ENCODE measurements around the gene BCCIP.

Gene BCCIP

DNA sequence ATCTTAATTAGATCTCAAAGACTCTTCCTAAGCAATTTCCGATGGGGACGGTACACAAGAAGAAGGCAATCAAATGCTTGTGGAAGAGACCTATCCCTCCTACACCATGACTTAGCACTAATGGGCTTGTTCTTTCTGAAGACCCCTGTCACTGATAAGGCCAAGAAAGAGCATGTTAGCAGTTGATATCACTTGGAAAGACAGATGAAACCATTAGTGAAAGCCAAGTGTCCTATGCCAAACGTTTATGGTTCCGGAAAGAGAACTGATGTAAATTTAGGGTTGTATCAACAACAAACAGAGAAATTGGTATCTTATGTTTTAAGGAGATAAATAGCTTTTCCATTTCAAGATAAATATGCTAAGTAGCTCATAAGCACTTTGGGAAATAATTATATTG, 6.8 kb upstream of the BCCIP start:
- H3K9me3 ChIP-seq (ENCODE audit: control insufficient read depth in 5 of 5, low read length in 5 of 5), result no peaks in the 10 kb centered on the region
- no peak overlapping the region for H3K27ac ChIP-seq (ENCODE audit: low read depth, low read length)

DNA sequence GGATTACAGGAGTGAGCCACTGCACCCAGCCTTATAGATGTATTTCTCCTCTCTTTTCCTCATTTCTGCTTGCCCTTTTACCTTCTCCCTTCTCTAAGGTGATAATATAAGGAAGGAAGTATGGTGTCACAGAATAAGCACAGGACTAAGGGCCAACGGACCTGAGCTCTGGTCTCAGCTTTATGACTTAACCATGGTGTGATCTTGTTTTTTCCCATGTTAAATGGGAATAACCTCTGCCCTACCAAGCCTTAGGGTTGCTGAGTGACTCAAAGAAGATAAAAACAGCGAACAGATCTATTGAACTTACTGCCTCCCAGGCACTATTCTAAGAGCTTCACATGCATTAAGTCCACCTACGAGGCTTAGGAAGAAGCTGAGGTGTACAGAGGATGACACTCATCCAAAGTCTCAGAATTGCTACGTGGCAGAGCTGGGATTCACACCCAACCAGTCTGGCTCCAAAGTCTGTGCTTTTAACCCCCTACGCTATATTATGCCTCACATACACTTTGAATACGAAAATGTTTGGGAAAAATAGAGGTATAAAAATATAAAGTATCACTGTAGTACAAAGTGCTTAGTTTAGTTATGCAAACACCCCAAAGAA, 5.9 kb upstream of the BCCIP start:
- H3K27ac ChIP-seq (ENCODE audit: low read depth, low read length), result no peak overlapping the region
- no peak overlapping the region for H3K4me3 ChIP-seq (ENCODE audit: low read depth in 1 of 5, low read length in 5 of 5)
- H3K36me3 ChIP-seq (ENCODE audit: control insufficient read depth in 5 of 5, insufficient read depth in 5 of 5, low read length in 5 of 5), result peaks cover 9 to 34% (median 29%) of the 10 kb centered on the region in 5 donors
- no peaks in the 10 kb centered on the region for H3K27me3 ChIP-seq (ENCODE audit: control insufficient read depth in 5 of 5, insufficient read depth in 4 of 5, low read length in 5 of 5)
- H3K4me1 ChIP-seq (ENCODE audit: control insufficient read depth in 5 of 5, insufficient read depth in 5 of 5, low read length in 5 of 5), result peaks cover 0 to 10% (median 8%) of the 10 kb centered on the region in 5 donors
- H3K9ac ChIP-seq (ENCODE audit: low read length in 5 of 5), result peak overlapping the region in 1 of 5 donors; percentile 1
- H3K9me3 ChIP-seq (ENCODE audit: control insufficient read depth in 5 of 5, low read length in 5 of 5), result no peaks in the 10 kb centered on the region

More for the DNA sequence above, 6.8 kb upstream of the BCCIP start:
- Histone ChIP-seq H3K4me1 (ENCODE audit: control insufficient read depth in 5 of 5, insufficient read depth in 5 of 5, low read length in 5 of 5) (peaks cover 0 to 7% (median under 1%) of the 10 kb centered on the region in 5 donors), H3K9ac (ENCODE audit: low read length in 5 of 5) (no peak overlapping the region), H3K36me3 (ENCODE audit: control insufficient read depth in 5 of 5, insufficient read depth in 5 of 5, low read length in 5 of 5) (peaks cover 9 to 34% (median 29%) of the 10 kb centered on the region in 5 donors), H3K27me3 (ENCODE audit: control insufficient read depth in 5 of 5, insufficient read depth in 4 of 5, low read length in 5 of 5) (no peaks in the 10 kb centered on the region), H3K4me3 (ENCODE audit: low read depth in 1 of 5, low read length in 5 of 5) (no peak overlapping the region)

DNA sequence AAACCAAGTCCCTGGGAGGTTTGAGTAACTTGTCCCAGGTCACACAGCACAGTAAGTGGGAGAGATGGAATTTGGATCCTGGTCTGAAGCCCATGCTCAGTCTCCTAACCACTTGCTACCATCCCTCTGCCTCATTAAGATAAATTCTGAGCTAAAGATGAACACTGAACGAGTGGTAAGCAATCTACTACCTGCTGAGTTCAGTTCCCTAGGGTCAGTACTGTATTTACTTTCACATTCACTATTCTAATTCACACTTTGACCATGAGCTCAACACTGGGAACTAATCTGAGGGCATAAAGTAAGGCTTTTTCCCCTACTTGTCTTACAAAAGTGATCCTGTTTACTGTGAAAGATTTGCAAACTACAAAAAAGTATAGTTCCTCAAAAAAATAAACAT, 2.6 kb upstream of the BCCIP start:
- H3K9me3 ChIP-seq (ENCODE audit: control insufficient read depth in 5 of 5, low read length in 5 of 5), result no peaks in the 10 kb centered on the region
- H3K27me3 ChIP-seq (ENCODE audit: control insufficient read depth in 5 of 5, insufficient read depth in 4 of 5, low read length in 5 of 5), result no peaks in the 10 kb centered on the region
- peaks cover 5 to 34% (median 29%) of the 10 kb centered on the region in 5 donors for H3K4me1 ChIP-seq (ENCODE audit: control insufficient read depth in 5 of 5, insufficient read depth in 5 of 5, low read length in 5 of 5)
- H3K9ac ChIP-seq (ENCODE audit: low read length in 5 of 5), result no peak overlapping the region
- no peak overlapping the region for H3K27ac ChIP-seq (ENCODE audit: low read depth, low read length)
- no peak overlapping the region for H3K4me3 ChIP-seq (ENCODE audit: low read depth in 1 of 5, low read length in 5 of 5)
- peaks cover 0 to 6% (median 4%) of the 10 kb centered on the region in 5 donors for H3K36me3 ChIP-seq (ENCODE audit: control insufficient read depth in 5 of 5, insufficient read depth in 5 of 5, low read length in 5 of 5)

DNA sequence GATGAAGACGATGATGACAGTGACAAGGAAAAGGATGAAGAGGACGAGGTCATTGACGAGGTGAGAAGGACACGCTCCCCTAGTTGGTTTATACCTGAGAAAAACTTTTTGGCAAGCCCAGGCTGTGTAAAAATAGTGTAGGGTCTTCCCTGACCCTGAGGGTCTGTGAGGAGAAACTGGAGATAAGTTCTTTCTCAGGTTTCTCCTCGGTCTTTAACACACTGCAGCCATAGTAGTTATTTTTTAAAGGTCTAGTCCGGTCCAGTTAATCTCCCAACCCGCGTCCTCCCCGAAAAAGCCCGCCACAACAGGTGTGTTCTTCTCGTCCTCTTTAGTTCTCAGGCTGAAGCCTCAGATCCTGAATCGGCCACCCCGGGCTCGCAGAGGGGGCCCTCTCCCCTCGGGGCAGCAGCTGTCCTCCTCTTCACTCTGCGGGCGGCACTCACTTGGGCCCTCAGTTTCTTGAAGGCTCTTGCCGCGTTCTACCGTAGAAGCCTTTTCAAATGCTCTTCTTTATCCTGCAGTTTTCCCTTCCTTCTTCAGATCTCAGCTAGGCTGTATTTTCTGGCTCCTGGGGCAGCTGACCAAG, 411 bp downstream of the BCCIP start:
- Histone ChIP-seq H3K9me3 (ENCODE audit: control insufficient read depth in 5 of 5, low read length in 5 of 5) (no peaks in the 10 kb centered on the region), H3K27me3 (ENCODE audit: control insufficient read depth in 5 of 5, insufficient read depth in 4 of 5, low read length in 5 of 5) (no peaks in the 10 kb centered on the region), H3K9ac (ENCODE audit: low read length in 5 of 5) (peak overlapping the region; percentile 80 to 99 (median 98)), H3K4me1 (ENCODE audit: control insufficient read depth in 5 of 5, insufficient read depth in 5 of 5, low read length in 5 of 5) (peaks cover 5 to 36% (median 29%) of the 10 kb centered on the region in 5 donors), H3K36me3 (ENCODE audit: control insufficient read depth in 5 of 5, insufficient read depth in 5 of 5, low read length in 5 of 5) (peaks cover 9 to 21% (median 14%) of the 10 kb centered on the region in 5 donors), H3K27ac (ENCODE audit: low read depth, low read length) (peak overlapping the region; percentile 83), H3K4me3 (ENCODE audit: low read depth in 1 of 5, low read length in 5 of 5) (peak overlapping the region; percentile 73 to 100 (median 95))

DNA sequence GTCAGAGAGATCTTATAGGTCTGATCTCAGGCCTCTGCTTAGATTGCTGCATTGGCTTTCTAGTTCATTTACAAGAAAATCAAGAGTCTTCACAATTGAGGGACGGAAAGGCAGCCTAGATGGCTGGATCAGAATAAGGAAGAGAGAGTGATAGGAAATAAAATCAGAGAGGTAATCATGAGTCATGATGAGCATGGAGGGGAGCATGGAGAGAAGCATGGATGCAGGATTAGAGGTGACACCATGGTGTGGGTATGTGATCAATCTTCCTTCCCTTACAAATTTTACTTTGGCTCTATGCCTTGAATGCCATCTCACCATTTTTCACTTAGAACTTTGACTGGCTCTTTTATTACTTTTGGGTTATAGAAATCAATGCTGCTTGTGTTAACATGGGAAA, 1.4 kb downstream of the BCCIP start:
- Histone ChIP-seq H3K27me3 (ENCODE audit: control insufficient read depth in 5 of 5, insufficient read depth in 4 of 5, low read length in 5 of 5) (no peaks in the 10 kb centered on the region), H3K27ac (ENCODE audit: low read depth, low read length) (no peak overlapping the region), H3K9ac (ENCODE audit: low read length in 5 of 5) (peak overlapping the region in 4 of 5 donors; percentile 80 to 99 (median 98)), H3K36me3 (ENCODE audit: control insufficient read depth in 5 of 5, insufficient read depth in 5 of 5, low read length in 5 of 5) (peaks cover 18 to 29% (median 24%) of the 10 kb centered on the region in 5 donors), H3K9me3 (ENCODE audit: control insufficient read depth in 5 of 5, low read length in 5 of 5) (no peaks in the 10 kb centered on the region), H3K4me3 (ENCODE audit: low read depth in 1 of 5, low read length in 5 of 5) (peak overlapping the region in 4 of 5 donors; percentile 19 to 100 (median 94)), H3K4me1 (ENCODE audit: control insufficient read depth in 5 of 5, insufficient read depth in 5 of 5, low read length in 5 of 5) (peaks cover 5 to 36% (median 29%) of the 10 kb centered on the region in 5 donors)

DNA sequence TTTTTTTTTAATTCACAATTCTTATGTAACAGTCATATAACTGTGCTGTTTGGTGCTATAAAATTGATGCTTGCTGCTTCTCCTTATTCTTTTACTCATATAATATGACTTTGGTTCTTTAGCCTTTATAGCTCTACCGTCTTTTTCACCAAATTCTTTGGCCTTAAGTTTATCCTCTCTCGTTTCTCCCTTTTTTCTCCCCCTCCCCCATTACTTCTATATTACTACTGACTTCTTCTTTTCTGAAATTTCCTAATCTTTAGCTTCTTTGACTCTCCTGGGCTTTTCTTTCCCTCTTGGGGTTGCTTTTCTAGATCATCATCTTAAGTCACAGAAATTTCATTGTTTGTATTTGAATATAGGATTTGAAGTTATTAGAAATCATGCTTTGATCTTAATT, 3.8 kb downstream of the BCCIP start:
- H3K27ac ChIP-seq (ENCODE audit: low read depth, low read length), result no peak overlapping the region
- no peak overlapping the region for H3K9ac ChIP-seq (ENCODE audit: low read length in 5 of 5)
- no peaks in the 10 kb centered on the region for H3K9me3 ChIP-seq (ENCODE audit: control insufficient read depth in 5 of 5, low read length in 5 of 5)
- no peaks in the 10 kb centered on the region for H3K27me3 ChIP-seq (ENCODE audit: control insufficient read depth in 5 of 5, insufficient read depth in 4 of 5, low read length in 5 of 5)
- H3K4me3 ChIP-seq (ENCODE audit: low read depth in 1 of 5, low read length in 5 of 5), result no peak overlapping the region
- peaks cover 42 to 49% (median 44%) of the 10 kb centered on the region in 5 donors for H3K36me3 ChIP-seq (ENCODE audit: control insufficient read depth in 5 of 5, insufficient read depth in 5 of 5, low read length in 5 of 5)
- peaks cover 5 to 30% (median 24%) of the 10 kb centered on the region in 5 donors for H3K4me1 ChIP-seq (ENCODE audit: control insufficient read depth in 5 of 5, insufficient read depth in 5 of 5, low read length in 5 of 5)

DNA sequence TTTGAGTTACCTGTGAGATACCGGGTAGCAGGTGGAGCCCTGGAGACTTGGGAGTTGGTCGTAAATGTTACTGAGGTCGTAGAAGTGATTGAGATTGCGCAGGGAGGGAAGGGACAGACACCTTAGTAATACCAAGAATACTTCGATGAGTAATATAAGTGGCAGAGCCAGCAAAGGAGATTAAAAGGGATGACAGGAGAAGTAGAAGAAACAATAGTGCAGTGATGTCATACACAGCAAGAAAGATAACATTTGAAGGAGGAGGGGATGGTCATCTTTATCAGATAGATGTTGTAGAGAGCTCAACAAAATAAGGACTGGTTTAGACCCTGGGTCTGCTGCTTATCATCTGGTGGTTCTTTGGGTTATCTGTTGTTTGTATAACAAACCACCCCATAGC, 5.0 kb downstream of the BCCIP start:
- no peaks in the 10 kb centered on the region for H3K27me3 ChIP-seq (ENCODE audit: control insufficient read depth in 5 of 5, insufficient read depth in 4 of 5, low read length in 5 of 5)
- H3K4me3 ChIP-seq (ENCODE audit: low read depth in 1 of 5, low read length in 5 of 5), result no peak overlapping the region
- no peak overlapping the region for H3K27ac ChIP-seq (ENCODE audit: low read depth, low read length)
- peaks cover 48 to 61% (median 54%) of the 10 kb centered on the region in 5 donors for H3K36me3 ChIP-seq (ENCODE audit: control insufficient read depth in 5 of 5, insufficient read depth in 5 of 5, low read length in 5 of 5)
- peaks cover 5 to 24% (median 19%) of the 10 kb centered on the region in 5 donors for H3K4me1 ChIP-seq (ENCODE audit: control insufficient read depth in 5 of 5, insufficient read depth in 5 of 5, low read length in 5 of 5)
- H3K9ac ChIP-seq (ENCODE audit: low read length in 5 of 5), result peak overlapping the region in 2 of 5 donors; percentile 4 to 17
- H3K9me3 ChIP-seq (ENCODE audit: control insufficient read depth in 5 of 5, low read length in 5 of 5), result no peaks in the 10 kb centered on the region

DNA sequence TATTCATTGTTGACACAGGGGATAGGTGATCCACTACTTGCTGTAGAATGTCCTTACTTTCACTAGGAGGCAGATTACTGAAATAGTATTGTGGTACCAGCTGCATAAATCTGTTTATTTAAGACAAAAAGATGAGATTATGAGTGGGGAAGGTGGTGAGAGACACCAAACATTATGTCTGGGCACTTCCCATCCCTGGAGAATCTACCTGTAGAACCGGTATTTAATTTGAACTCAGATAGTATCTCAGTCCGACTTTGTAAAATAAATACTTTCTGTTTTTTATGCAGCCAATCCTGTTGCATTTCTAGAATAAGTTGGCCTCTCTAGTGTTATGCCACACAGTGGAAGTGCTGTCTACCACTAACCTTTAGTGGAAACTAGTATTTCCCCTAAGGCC, 13.4 kb downstream of the BCCIP start:
- H3K27me3 ChIP-seq (ENCODE audit: control insufficient read depth in 5 of 5, insufficient read depth in 4 of 5, low read length in 5 of 5), result no peaks in the 10 kb centered on the region
- H3K27ac ChIP-seq (ENCODE audit: low read depth, low read length), result no peak overlapping the region
- no peaks in the 10 kb centered on the region for H3K4me1 ChIP-seq (ENCODE audit: control insufficient read depth in 5 of 5, insufficient read depth in 5 of 5, low read length in 5 of 5)
- no peak overlapping the region for H3K9ac ChIP-seq (ENCODE audit: low read length in 5 of 5)
- no peak overlapping the region for H3K4me3 ChIP-seq (ENCODE audit: low read depth in 1 of 5, low read length in 5 of 5)
- no peaks in the 10 kb centered on the region for H3K9me3 ChIP-seq (ENCODE audit: control insufficient read depth in 5 of 5, low read length in 5 of 5)
- peaks cover 43 to 91% (median 88%) of the 10 kb centered on the region in 5 donors for H3K36me3 ChIP-seq (ENCODE audit: control insufficient read depth in 5 of 5, insufficient read depth in 5 of 5, low read length in 5 of 5)

DNA sequence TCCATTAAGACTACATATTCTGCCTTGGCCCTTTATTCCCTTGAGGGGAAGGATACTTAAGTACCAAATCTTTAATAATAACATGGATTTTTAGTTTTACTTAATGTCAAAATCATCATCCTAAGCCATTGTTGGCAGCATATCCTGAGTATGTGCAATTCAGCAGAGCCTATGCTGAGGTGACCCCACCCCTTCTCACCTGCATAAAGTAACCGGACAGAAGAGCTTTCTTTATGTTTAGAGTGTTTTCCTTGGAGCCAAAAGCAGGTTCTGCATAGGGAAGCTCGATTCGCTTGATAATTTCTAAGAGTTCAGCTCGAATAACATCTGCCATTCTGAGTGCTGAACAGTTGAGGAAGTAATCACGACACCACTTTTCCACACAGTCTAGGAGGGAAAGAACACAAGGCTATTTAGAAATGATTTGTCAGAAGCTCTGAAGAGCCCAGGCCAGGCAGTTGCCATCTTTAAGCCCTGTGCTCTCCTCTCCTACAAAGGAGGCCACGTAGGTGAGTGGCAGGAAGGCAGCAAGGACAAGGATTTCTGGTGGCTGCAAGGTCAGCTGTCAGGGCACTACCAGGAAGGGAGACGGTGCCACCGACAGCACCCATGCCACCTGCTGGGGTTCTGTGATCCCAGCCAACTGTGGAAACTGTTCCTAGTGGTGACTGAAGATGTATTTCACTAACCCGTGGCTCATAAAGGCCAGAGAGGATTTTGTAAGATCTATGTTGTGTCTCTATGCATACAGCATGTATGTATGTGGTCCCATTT, 15.6 kb downstream of the BCCIP start:
- H3K9me3 ChIP-seq (ENCODE audit: control insufficient read depth in 5 of 5, low read length in 5 of 5), result no peaks in the 10 kb centered on the region
- no peak overlapping the region for H3K27ac ChIP-seq (ENCODE audit: low read depth, low read length)
- H3K4me1 ChIP-seq (ENCODE audit: control insufficient read depth in 5 of 5, insufficient read depth in 5 of 5, low read length in 5 of 5), result peaks cover 0 to under 1% (median 0%) of the 10 kb centered on the region in 5 donors
- H3K27me3 ChIP-seq (ENCODE audit: control insufficient read depth in 5 of 5, insufficient read depth in 4 of 5, low read length in 5 of 5), result no peaks in the 10 kb centered on the region
- no peak overlapping the region for H3K4me3 ChIP-seq (ENCODE audit: low read depth in 1 of 5, low read length in 5 of 5)
- H3K36me3 ChIP-seq (ENCODE audit: control insufficient read depth in 5 of 5, insufficient read depth in 5 of 5, low read length in 5 of 5), result peaks cover 33 to 82% (median 75%) of the 10 kb centered on the region in 5 donors
- H3K9ac ChIP-seq (ENCODE audit: low read length in 5 of 5), result no peak overlapping the region

DNA sequence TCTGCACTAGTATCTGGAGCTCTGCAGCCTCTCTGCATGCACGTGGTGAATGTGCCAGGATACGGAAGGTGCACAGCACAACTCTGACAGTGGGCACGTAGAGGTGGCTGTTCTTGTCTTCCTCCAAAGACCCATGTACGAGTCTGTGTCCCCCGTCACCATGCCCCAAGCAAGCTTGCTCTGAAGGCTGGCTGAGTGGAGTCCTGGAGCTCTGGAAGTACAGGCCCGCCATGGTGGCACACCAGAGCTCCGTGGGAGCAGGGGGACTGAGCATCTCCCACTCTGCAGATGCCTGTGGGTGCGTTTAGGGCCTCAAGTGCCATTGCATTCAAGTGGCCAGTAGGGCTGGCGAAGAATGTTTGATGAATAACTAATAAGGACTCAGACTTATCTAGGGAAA, 17.1 kb downstream of the BCCIP start:
- H3K9me3 ChIP-seq (ENCODE audit: control insufficient read depth in 5 of 5, low read length in 5 of 5), result no peaks in the 10 kb centered on the region
- no peak overlapping the region for H3K27ac ChIP-seq (ENCODE audit: low read depth, low read length)
- H3K36me3 ChIP-seq (ENCODE audit: control insufficient read depth in 5 of 5, insufficient read depth in 5 of 5, low read length in 5 of 5), result peaks cover 32 to 74% (median 69%) of the 10 kb centered on the region in 5 donors
- H3K4me1 ChIP-seq (ENCODE audit: control insufficient read depth in 5 of 5, insufficient read depth in 5 of 5, low read length in 5 of 5), result peaks cover 0 to 15% (median 10%) of the 10 kb centered on the region in 5 donors
- H3K9ac ChIP-seq (ENCODE audit: low read length in 5 of 5), result no peak overlapping the region
- H3K27me3 ChIP-seq (ENCODE audit: control insufficient read depth in 5 of 5, insufficient read depth in 4 of 5, low read length in 5 of 5), result no peaks in the 10 kb centered on the region
- H3K4me3 ChIP-seq (ENCODE audit: low read depth in 1 of 5, low read length in 5 of 5), result no peak overlapping the region

Data from subcutaneous abdominal adipose tissue (tissue), 5 donors.